ENCODE data around the gene CDH5. TPM values are rescaled to one million over a fixed set of nuclear protein-coding genes. Genes with fewer than 3 reads are reported as not detected.

Gene CDH5
- total and polyA plus RNA-seq, 2 donors (not counting 3 experiments of a cell fraction or from before 2014, with no cell fraction given) = 765 to 815 TPM

- Histone ChIP-seq H3K4me2 (ENCODE audit: insufficient read depth, low read length) (no peak overlapping the region), H3K4me3 (replicated peaks in 1 of 3; ENCODE audit: insufficient read depth in 1 of 3, low read depth in 1 of 3, low read length in 3 of 3) (no peak overlapping the region), H3K27ac (ENCODE audit: insufficient read depth, low read depth, low read length) (no peak overlapping the region), H3K9me3 (replicated peaks; ENCODE audit: control insufficient read depth, insufficient read depth, low read length) (no peaks in the 10 kb centered on the region), H3K36me3 (ENCODE audit: control insufficient read depth in 2 of 2, extremely low read depth in 1 of 2, insufficient read depth in 2 of 2, low read length in 2 of 2) (no peaks in the 10 kb centered on the region), H3K27me3 (ENCODE audit: control insufficient read depth in 2 of 2, insufficient read depth in 2 of 2, low read length in 2 of 2) (peaks cover 0 to under 1% of the 10 kb centered on the region in 2 experiments), H3K79me2 (ENCODE audit: control insufficient read depth, insufficient read depth, low read length) (no peaks in the 10 kb centered on the region), H3K4me1 (ENCODE audit: control insufficient read depth, extremely low read depth, insufficient read depth, low read length) (no peaks in the 10 kb centered on the region), H3K9ac (replicated peaks; ENCODE audit: extremely low read depth, insufficient read depth, low read length) (no peak overlapping the region), H3K9me1 (replicated peaks; ENCODE audit: control insufficient read depth, extremely low read depth, insufficient read depth, low read length) (no peaks in the 10 kb centered on the region), H4K20me1 (replicated peaks; ENCODE audit: control insufficient read depth, extremely low read depth, insufficient read depth, low read length) (no peaks in the 10 kb centered on the region), H2AFZ (ENCODE audit: low read depth, low read length) (no peak overlapping the region)
- TF ChIP-seq POLR2A (IDR thresholded peaks at IDR 0.05; ENCODE audit: low read depth, low read length) (no peak), EZH2 (IDR thresholded peaks at IDR 0.05; ENCODE audit: borderline replicate concordance, low read depth, low read length, severe bottlenecking) (no peak), MYC (IDR thresholded peaks at IDR 0.05; ENCODE audit: low read depth, low read length) (no peak), POLR2AphosphoS5 (IDR thresholded peaks at IDR 0.05; ENCODE audit: insufficient read depth, low read depth, low read length) (no peak), GATA2 (IDR thresholded peaks at IDR 0.05; ENCODE audit: insufficient read depth, insufficient read length, low read depth, low read length) (no peak), JUN (IDR thresholded peaks at IDR 0.05; ENCODE audit: borderline replicate concordance, insufficient read depth, insufficient read length, low read depth) (no peak), FOS (IDR thresholded peaks at IDR 0.05; ENCODE audit: borderline replicate concordance, insufficient read depth, low read length) (no peak)
- TF ChIP-seq, protein P1, sequence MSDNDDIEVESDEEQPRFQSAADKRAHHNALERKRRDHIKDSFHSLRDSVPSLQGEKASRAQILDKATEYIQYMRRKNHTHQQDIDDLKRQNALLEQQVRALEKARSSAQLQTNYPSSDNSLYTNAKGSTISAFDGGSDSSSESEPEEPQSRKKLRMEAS (IDR thresholded peaks at IDR 0.05; ENCODE audit: insufficient read depth, insufficient read length) = no peak
- TF ChIP-seq, protein P2, sequence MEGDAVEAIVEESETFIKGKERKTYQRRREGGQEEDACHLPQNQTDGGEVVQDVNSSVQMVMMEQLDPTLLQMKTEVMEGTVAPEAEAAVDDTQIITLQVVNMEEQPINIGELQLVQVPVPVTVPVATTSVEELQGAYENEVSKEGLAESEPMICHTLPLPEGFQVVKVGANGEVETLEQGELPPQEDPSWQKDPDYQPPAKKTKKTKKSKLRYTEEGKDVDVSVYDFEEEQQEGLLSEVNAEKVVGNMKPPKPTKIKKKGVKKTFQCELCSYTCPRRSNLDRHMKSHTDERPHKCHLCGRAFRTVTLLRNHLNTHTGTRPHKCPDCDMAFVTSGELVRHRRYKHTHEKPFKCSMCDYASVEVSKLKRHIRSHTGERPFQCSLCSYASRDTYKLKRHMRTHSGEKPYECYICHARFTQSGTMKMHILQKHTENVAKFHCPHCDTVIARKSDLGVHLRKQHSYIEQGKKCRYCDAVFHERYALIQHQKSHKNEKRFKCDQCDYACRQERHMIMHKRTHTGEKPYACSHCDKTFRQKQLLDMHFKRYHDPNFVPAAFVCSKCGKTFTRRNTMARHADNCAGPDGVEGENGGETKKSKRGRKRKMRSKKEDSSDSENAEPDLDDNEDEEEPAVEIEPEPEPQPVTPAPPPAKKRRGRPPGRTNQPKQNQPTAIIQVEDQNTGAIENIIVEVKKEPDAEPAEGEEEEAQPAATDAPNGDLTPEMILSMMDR (IDR thresholded peaks at IDR 0.05; ENCODE audit: extremely low read depth in 1 of 2, insufficient read depth in 1 of 2, low read depth in 1 of 2, low read length in 2 of 2) = no peak
- ChIA-PET CTCF (interaction anchor here (1.1 kb wide), 1 partner anchor 16 kb away, joined by 3 read pairs; no protein-coding TSS in a partner anchor), POLR2A (no interaction called here)
- intact Hi-C loops (cut with micrococcal nuclease) (no loop called here), dilution Hi-C loops (cut with MboI; ENCODE audit: extremely low pct_ligation_motif_present, low sequenced_read_pairs) (no loop called here)
- BruUV-seq (replicated peaks) = no TSS peak
- no peak for DNase-seq (ENCODE audit: low read depth, low spot score)
- no peak for FAIRE-seq
Measured at GRCh38 chr16:66325717-66326376, 40.6 kb upstream of the CDH5 start.

All from endothelial cell of umbilical vein (primary cell).